Mesenchymal stem cell (in vitro differentiated cells and primary cell): ENCODE measurements around the gene CHCHD4.

Source experiments
- DNase-seq: peaks from one replicate; pipeline ENCODE4 v3.0.0-alpha.2; 2013
- H2AFZ ChIP-seq: one replicate; pipeline ENCODE4 v1.6.1; 2013; ENCODE audit warnings: low read depth, mild to moderate bottlenecking, control low read depth, inconsistent platforms, low read length, moderate library complexity
- H2AK5ac ChIP-seq: 2 replicates; pipeline ENCODE4 v1.6.1; 2013; ENCODE audit warnings: low read length, moderate library complexity, mild to moderate bottlenecking, inconsistent platforms; ENCODE audit not compliant: severe bottlenecking
- H2BK120ac ChIP-seq: one replicate; pipeline ENCODE4 v1.6.1; 2013; ENCODE audit warnings: low read depth, mild to moderate bottlenecking, inconsistent platforms, low read length, moderate library complexity
- H2BK12ac ChIP-seq, 2 experiments: one replicate each; pipeline ENCODE4 v1.6.1; 2013; ENCODE audit warnings: inconsistent platforms in 2 of 2, low read length in 2 of 2, mild to moderate bottlenecking in 2 of 2, moderate library complexity in 2 of 2, control low read depth in 1 of 2
- H2BK15ac ChIP-seq: one replicate; pipeline ENCODE4 v1.6.1; 2013; ENCODE audit warnings: mild to moderate bottlenecking, low read depth, inconsistent platforms; ENCODE audit not compliant: poor library complexity, severe bottlenecking
- H2BK5ac ChIP-seq: 2 replicates; pipeline ENCODE4 v1.6.1; 2013; ENCODE audit warnings: low read depth, mild to moderate bottlenecking, low read length, control low read depth, inconsistent platforms; ENCODE audit not compliant: poor library complexity, severe bottlenecking
- H3K14ac ChIP-seq, 2 experiments: one replicate each; pipeline ENCODE4 v1.6.1; 2013; ENCODE audit warnings: inconsistent platforms in 2 of 2, low read length in 2 of 2, control low read depth in 1 of 2, mild to moderate bottlenecking in 1 of 2, moderate library complexity in 1 of 2
- H3K18ac ChIP-seq, 2 experiments: one replicate each; pipeline ENCODE4 v1.6.1; 2013; ENCODE audit warnings: inconsistent platforms in 2 of 2, low read length in 2 of 2, control low read depth in 1 of 2, low read depth in 1 of 2, mild to moderate bottlenecking in 1 of 2
- H3K23ac ChIP-seq, 2 experiments: one replicate each; pipeline ENCODE4 v1.6.1; 2013; ENCODE audit warnings: inconsistent platforms in 2 of 2, low read length in 2 of 2, mild to moderate bottlenecking in 2 of 2, moderate library complexity in 2 of 2, control low read depth in 1 of 2
- H3K27ac ChIP-seq: 2 replicates; pipeline ENCODE4 v1.5.1; 2013; ENCODE audit warnings: mild to moderate bottlenecking, moderate library complexity, low read length, control low read depth, inconsistent platforms; ENCODE audit not compliant: poor library complexity, severe bottlenecking
- H3K27me3 ChIP-seq, 2 experiments: 2 replicates each; pipeline versions ENCODE4 v1.6.1 to v1.7.0; 2013; ENCODE audit warnings: low read length in 2 of 2, mild to moderate bottlenecking in 2 of 2, moderate library complexity in 2 of 2, control low read depth in 1 of 2, inconsistent platforms in 1 of 2; ENCODE audit not compliant: control insufficient read depth in 1 of 2, insufficient read depth in 1 of 2
- H3K36me3 ChIP-seq, 2 experiments: 2 replicates each; pipeline versions ENCODE4 v1.6.1 to v1.7.0; 2013; ENCODE audit warnings: low read length in 2 of 2, control low read depth in 1 of 2, inconsistent platforms in 1 of 2, low read depth in 1 of 2, mild to moderate bottlenecking in 1 of 2; ENCODE audit not compliant: insufficient read depth in 2 of 2, control insufficient read depth in 1 of 2
- H3K4ac ChIP-seq, 2 experiments: one replicate each; pipeline ENCODE4 v1.6.1; 2013; ENCODE audit warnings: inconsistent platforms in 2 of 2, low read length in 2 of 2, mild to moderate bottlenecking in 2 of 2, moderate library complexity in 2 of 2, control low read depth in 1 of 2, low read depth in 1 of 2
- H3K4me1 ChIP-seq: 2 replicates; pipeline ENCODE4 v1.6.1; 2013; ENCODE audit warnings: low read depth, low read length, control low read depth; ENCODE audit not compliant: control insufficient read depth, insufficient read depth
- H3K4me2 ChIP-seq: 2 replicates; pipeline ENCODE4 v1.6.1; 2013; ENCODE audit warnings: low read length, mild to moderate bottlenecking, inconsistent platforms; ENCODE audit not compliant: poor library complexity, severe bottlenecking
- H3K4me3 ChIP-seq, 2 experiments: 2 replicates each; pipeline versions ENCODE4 v1.5.1 to v1.7.0; 2013; ENCODE audit warnings: low read length in 2 of 2, mild to moderate bottlenecking in 2 of 2, control low read depth in 1 of 2, low read depth in 1 of 2; ENCODE audit not compliant: insufficient read depth in 1 of 2
- H3K79me1 ChIP-seq: replicated peaks from 2 replicates; pipeline ENCODE4 v1.6.1; 2013; ENCODE audit warnings: mild to moderate bottlenecking, control low read depth, low read length, inconsistent platforms; ENCODE audit not compliant: poor library complexity, severe bottlenecking
- H3K9ac ChIP-seq: 2 replicates; pipeline ENCODE4 v1.7.0; 2013; ENCODE audit warnings: mild to moderate bottlenecking, low read length, moderate library complexity
- H3K9me3 ChIP-seq: 2 replicates; pipeline ENCODE4 v1.7.0; 2013; ENCODE audit warnings: mild to moderate bottlenecking, low read length; ENCODE audit not compliant: control insufficient read depth
- H4K8ac ChIP-seq: one replicate; pipeline ENCODE4 v1.6.1; 2013; ENCODE audit warnings: inconsistent platforms, mild to moderate bottlenecking, low read length, moderate library complexity
- H4K91ac ChIP-seq: one replicate; pipeline ENCODE4 v1.6.1; 2013; ENCODE audit warnings: mild to moderate bottlenecking, low read length, inconsistent platforms
- WGBS: methylation state at CpG from one replicate; pipeline ENCODE4 v1.1.7; 2013; ENCODE audit warnings: mixed read lengths; 5-methylcytosine and 5-hydroxymethylcytosine counted together

Gene CHCHD4

DNA sequence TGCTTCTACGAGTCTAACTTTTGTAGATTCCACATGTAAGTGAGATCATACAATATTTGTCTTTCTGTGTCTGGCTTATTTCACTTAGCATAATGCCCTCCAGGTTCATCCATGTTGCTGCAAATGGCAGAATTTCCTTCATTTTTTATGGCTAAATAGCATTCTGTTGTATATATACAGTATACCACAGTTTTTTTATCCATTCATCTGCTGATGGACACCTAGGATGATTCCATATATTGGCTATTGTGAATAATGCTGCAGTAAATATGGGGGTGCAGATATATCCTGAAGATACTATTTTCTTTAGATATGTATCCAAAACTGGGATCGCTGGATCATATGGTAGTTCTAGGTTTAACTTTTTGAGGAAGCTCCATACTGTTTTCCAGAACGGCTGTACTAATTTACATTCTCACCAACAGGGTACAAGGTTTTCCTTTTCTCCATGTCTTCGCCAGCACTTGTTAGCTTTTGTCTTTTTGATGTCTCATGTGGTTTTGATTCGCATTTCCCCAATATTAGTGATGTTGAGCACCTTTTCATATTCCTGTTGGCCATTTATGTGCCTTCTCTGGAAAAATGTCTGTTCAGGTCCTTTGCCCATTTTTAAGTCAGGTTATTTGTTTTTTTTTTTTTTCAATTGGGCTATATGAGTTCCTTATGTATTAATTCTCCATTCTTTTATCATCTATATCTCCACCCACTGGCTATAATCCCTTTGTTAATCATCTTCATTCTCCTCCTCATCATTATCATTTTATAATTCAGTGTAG lies 26.9 kb downstream of the CHCHD4 start:
- Histone ChIP-seq H3K14ac (no peak overlapping the region), H3K79me1 (no peaks in the 10 kb centered on the region), H4K91ac (no peak overlapping the region), H3K36me3 (no peaks in the 10 kb centered on the region), H3K27me3 (no peaks in the 10 kb centered on the region), H2BK120ac (no peak overlapping the region), H3K9ac (no peak overlapping the region), H2AFZ (no peak overlapping the region), H4K8ac (no peak overlapping the region), H3K9me3 (peaks cover 7% of the 10 kb centered on the region), H2AK5ac (no peak overlapping the region), H3K18ac (no peak overlapping the region), H3K4ac (no peak overlapping the region), H3K4me2 (no peak overlapping the region), H3K4me3 (no peak overlapping the region), H3K27ac (no peak overlapping the region), H3K4me1 (no peaks in the 10 kb centered on the region), H2BK12ac (no peak overlapping the region), H2BK15ac (no peak overlapping the region), H2BK5ac (no peak overlapping the region), H3K23ac (no peak overlapping the region)
- no peak for DNase-seq
- 64% methylated on average over 3 of the region's 5 CpGs for WGBS

GRCh38 chr3:14096742-14097141 lies 27.9 kb downstream of the CHCHD4 start:
- no peak overlapping the region for H3K4ac ChIP-seq
- H2AFZ ChIP-seq = no peak overlapping the region
- H2BK15ac ChIP-seq = no peak overlapping the region
- no peaks in the 10 kb centered on the region for H3K4me1 ChIP-seq
- no peak overlapping the region for H2BK120ac ChIP-seq
- H2BK5ac ChIP-seq = no peak overlapping the region
- peaks cover 7% of the 10 kb centered on the region for H3K9me3 ChIP-seq
- H3K14ac ChIP-seq = no peak overlapping the region
- H3K27ac ChIP-seq = no peak overlapping the region
- no peak overlapping the region for H4K8ac ChIP-seq
- no peak overlapping the region for H2BK12ac ChIP-seq
- no peak overlapping the region for H3K4me3 ChIP-seq
- no peaks in the 10 kb centered on the region for H3K27me3 ChIP-seq
- H2AK5ac ChIP-seq = no peak overlapping the region
- H3K4me2 ChIP-seq = no peak overlapping the region
- H3K18ac ChIP-seq = no peak overlapping the region
- H3K23ac ChIP-seq = no peak overlapping the region
- H3K9ac ChIP-seq = no peak overlapping the region
- DNase-seq = no peak
- 60% methylated on average over 1 of the region's 3 CpGs for WGBS
- H4K91ac ChIP-seq = no peak overlapping the region
- H3K79me1 ChIP-seq = no peaks in the 10 kb centered on the region
- H3K36me3 ChIP-seq = no peaks in the 10 kb centered on the region

DNA sequence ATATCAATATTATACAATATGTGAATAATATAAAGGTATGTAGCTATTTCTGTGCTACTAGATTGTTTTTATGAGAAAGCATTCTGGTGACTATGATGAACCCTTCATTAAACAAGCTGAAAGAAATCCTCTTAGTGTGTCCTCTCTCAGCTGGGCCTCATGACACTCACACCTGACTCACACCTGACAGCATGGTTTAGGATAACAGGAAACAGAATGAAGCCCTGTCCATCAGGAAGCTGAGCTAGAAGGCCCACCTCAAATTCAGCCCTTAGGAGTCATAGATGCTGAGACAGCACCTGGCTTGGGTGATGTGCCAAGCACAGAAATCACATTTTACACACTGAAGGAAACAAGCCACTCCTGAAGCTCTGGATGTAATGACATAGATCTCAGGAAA lies 30.8 kb downstream of the CHCHD4 start:
- Histone ChIP-seq H3K4me2 (no peak overlapping the region), H4K8ac (no peak overlapping the region), H2AFZ (no peak overlapping the region), H3K9ac (no peak overlapping the region), H3K36me3 (no peaks in the 10 kb centered on the region), H2BK15ac (no peak overlapping the region), H3K4me3 (no peak overlapping the region), H2BK12ac (no peak overlapping the region), H3K79me1 (no peaks in the 10 kb centered on the region), H3K4me1 (no peaks in the 10 kb centered on the region), H3K9me3 (peaks cover 4% of the 10 kb centered on the region), H3K18ac (no peak overlapping the region), H2BK5ac (no peak overlapping the region), H2BK120ac (no peak overlapping the region), H2AK5ac (no peak overlapping the region), H3K4ac (no peak overlapping the region), H3K14ac (no peak overlapping the region), H3K23ac (no peak overlapping the region), H4K91ac (no peak overlapping the region), H3K27me3 (no peaks in the 10 kb centered on the region), H3K27ac (no peak overlapping the region)
- no peak for DNase-seq

GRCh38 chr3:14092464-14092863 lies 32.2 kb downstream of the CHCHD4 start:
- H3K23ac ChIP-seq = no peak overlapping the region
- DNase-seq = no peak
- H3K4me3 ChIP-seq = no peak overlapping the region
- no peaks in the 10 kb centered on the region for H3K79me1 ChIP-seq
- H2BK12ac ChIP-seq = no peak overlapping the region
- H3K14ac ChIP-seq = no peak overlapping the region
- H3K4me2 ChIP-seq = no peak overlapping the region
- H3K9me3 ChIP-seq = peaks cover 3% of the 10 kb centered on the region
- no peak overlapping the region for H4K91ac ChIP-seq
- no peak overlapping the region for H3K4ac ChIP-seq
- no peak overlapping the region for H4K8ac ChIP-seq
- no peak overlapping the region for H2AK5ac ChIP-seq
- no CpG with 5 or more reads among the region's 2 CpGs for WGBS
- H3K4me1 ChIP-seq = no peaks in the 10 kb centered on the region
- H2BK5ac ChIP-seq = no peak overlapping the region
- no peak overlapping the region for H2AFZ ChIP-seq
- H2BK15ac ChIP-seq = no peak overlapping the region
- no peak overlapping the region for H3K27ac ChIP-seq
- no peak overlapping the region for H3K18ac ChIP-seq
- H2BK120ac ChIP-seq = no peak overlapping the region
- no peak overlapping the region for H3K9ac ChIP-seq
- no peaks in the 10 kb centered on the region for H3K27me3 ChIP-seq
- H3K36me3 ChIP-seq = no peaks in the 10 kb centered on the region
